GM18909 (cell line): Measurements from ENCODE around the gene CBX3.
"Not testable (repeated sequence)": the region's sequence is repeated elsewhere in the genome, so short reads cannot be mapped to it uniquely, and the experiment has no call there.

Experiments used
- ATAC-seq: cut with Tn5 transposase; IDR thresholded peaks from one replicate; pipeline ENCODE4 v1.9.1; 2021; ENCODE audit warnings: mild to moderate bottlenecking; ENCODE audit not compliant: unreplicated experiment, poor library complexity

The CBX3 gene

DNA sequence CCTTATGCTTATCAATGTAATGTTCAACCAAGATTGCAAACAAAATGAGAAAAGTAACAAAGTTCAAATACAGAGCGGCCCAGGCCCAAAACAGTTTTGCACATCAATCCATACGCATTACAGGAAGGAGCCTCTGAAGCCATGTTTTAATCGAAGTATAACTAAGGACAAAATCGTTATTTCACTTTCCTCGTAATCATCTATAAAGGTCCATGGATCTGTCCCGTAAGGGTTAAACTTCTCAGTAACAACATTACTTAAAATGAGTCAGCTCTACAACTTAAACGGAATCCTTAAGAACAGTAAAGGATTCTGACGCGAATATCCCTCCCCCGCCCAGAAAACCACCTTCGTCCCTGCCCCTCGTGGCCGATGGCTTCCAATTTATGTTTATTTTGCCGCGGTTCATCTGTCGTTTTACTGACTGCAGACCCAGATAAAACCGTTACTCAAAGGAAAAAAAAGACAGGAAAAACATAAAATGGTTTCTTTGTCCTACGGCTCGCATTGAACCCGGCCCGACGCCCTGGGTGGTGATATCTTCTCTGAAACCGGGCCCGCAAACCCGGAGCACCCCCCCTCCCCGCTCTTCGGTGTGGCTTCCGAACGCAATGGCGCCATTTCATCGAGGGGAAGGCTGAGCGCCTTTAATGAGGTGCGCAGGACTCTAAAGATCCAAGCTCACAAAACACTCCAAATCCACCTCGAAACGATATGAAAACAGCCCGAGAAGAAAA lies 2.1 kb upstream of the CBX3 start:
- ATAC-seq = no peak

DNA sequence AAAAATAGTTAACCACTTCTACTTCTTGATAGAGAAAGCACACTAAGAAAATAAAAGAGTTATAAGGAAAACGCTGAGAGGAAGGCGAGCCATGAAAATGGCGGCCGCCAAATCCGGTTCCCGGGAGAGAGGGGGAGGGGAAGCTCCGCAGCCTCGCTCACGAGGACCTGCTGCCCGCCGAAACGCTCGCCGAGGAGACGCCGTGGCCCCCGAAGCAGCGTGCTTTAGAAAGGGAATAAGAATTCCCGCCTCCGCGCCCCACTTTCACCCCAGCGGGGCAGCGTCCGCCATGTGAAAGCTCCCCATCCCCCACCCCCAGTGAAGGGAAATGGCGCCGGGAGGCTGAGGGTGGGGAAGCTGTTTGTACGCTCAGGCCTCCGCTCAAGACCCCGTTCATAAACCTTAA lies 1.5 kb upstream of the CBX3 start:
- ATAC-seq = peak; percentile 14

DNA sequence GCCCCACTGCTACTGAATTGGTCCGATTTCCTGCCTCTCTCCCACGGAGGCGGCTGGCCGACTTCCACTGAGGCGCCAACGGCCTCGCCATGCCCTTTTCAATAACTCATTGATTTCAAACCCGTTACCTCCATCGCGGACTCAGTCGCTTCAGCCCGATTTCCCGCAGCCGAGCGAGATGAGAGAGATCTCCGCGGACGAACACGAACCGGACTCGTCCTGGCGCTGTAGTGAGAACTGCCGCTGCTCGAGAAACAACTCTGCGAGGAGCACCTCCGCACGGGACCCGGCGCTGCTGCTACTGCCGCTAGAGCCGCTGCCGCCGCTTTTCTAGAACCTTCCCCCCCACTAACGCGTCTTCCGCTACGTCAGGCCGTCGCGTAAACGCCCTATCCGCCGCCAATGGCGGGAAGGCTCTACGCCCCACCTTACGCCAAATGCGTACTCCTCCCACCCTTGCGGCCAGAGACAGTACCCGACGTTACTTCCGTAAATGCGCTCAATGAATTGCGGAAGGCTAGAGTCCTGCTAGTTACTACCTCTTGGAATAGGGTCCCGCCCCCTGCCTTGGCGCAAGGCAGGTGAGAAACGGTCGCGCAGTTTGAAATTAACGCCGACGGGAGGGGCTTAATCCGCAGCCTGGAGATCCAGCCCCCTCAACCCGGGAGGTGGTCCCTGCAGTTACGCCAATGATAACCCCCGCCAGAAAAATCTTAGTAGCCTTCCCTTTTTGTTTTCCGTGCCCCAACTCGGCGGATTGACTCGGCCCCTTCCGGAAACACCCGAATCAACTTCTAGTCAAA lies 900 bp upstream of the CBX3 start, which contains the start of gene HNRNPA2B1:
TSS of gene HNRNPA2B1 (minus strand) at position 303 of the 803 bp plus-strand sequence. CDS start at position 134, 169 bp downstream.
- ATAC-seq = peak; percentile 68

DNA sequence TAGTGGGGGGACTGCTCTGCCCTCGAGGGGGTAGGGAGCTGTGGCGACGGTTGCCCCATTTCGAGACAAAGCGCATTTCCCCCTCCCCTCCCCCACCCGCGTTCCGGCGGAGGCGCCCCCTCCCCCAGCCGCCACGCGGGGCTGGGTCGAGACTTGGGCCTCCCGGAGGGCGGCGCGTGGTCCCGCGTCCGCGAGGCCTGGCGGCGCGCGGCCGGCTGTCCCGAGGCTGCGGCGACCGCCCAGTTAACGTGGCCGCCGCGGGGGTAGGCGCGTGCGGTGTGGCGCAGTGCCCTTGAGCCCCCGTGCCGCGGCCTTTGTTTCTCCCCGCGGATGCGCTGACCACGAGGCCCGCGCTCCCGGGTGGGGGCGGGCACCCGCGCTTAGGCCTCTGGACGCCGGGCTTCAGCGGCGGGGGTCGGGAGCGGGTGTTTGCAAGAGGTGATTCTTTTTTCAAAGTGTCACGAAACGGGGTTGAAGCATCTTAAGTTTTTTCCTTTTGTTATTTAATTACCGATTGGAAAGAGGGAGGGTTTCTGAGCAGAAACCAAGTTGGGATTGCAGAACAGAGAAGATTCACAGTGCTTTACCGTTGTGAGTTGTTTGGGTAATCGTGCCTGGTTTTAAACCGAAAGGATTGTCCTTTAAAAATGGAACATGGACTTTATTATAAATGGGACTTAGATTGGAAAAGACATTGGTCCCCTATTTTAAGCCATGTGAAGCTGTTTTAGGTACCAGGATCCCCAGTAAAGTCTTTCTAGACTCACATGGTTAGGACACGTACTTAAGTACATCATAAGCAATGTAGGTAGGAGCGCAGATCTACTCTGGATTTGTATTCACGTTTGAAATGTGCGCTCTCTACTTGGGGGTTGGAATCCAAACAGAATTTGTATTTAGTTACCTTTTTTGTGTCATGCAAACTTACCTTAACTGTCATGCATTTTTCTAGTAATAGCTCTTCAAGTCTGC lies 760 bp downstream of the CBX3 start:
- peak; percentile 3 for ATAC-seq

DNA sequence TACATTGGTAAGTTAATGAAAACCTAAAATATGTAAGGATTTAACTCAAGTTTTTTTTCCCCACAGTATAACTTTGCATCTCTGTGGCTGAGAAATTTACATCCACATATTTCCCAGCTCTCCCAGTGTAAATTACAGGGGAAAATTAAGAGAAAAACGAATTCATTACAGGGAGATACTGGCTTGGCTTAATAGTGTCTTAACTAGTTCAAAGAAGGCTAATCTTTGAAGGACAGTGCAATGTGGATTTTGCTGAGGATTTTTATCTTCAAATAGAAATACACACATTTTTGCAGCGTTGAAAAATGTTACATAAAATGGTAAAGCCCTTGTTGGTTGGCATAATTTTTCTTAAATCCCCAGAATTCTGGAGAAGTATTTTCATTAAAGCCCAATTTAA lies 1.5 kb downstream of the CBX3 start:
- ATAC-seq = no peak

DNA sequence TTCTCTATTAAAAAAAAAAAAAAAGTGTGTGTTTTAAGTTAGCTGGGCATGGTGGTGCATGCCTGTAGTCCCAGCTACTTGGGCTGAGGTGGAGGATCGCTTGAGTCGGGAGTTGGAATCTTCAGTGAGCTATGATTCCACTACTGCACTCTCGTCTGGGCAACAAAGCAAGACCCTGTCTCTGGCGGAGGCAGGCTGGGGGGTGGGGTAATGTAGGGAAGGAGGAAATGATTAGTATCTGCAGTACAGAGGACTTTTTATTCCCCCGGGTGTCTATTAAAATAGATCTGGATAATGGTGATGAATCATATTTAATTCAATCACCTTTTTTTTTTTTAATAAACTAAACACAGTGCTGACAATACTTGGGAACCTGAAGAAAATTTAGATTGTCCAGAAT lies 6.5 kb downstream of the CBX3 start:
- ATAC-seq = no peak

DNA sequence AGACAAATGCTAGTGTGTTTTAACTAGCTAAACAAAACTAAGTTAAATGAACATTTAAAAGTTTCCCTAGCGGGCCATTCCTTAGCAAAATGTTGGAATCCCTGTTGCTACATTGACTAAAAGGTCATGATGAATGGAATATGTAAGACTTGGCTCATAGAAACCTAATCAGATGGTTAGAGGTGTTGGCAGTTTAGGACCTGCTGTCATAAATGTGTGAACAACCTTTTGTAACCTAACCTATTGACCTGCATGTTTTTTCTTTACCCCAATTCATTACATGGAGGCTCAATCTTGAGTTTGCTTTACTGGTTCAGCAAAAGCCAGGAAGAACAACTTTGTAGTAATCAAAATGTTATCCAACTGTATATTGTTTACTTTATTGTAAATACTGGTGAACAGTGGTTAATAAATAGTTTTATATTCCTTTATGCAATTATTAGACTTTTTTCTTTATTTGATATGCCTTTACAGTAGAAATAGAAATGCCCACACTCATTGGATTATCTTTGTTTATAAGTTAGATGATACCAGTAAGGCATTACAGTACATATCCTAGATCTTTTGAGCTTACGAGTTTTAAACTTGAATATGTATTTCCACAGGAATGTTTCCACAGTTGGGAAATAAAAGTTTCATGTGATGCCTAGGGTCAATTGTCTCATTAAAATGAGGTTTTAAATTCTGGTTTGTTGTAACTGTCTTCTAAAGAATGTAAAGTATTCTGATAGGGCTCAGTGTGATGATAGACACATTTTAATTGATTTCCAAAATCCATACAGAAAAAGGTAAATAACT lies 11.6 kb downstream of the CBX3 start:
- no peak for ATAC-seq

DNA sequence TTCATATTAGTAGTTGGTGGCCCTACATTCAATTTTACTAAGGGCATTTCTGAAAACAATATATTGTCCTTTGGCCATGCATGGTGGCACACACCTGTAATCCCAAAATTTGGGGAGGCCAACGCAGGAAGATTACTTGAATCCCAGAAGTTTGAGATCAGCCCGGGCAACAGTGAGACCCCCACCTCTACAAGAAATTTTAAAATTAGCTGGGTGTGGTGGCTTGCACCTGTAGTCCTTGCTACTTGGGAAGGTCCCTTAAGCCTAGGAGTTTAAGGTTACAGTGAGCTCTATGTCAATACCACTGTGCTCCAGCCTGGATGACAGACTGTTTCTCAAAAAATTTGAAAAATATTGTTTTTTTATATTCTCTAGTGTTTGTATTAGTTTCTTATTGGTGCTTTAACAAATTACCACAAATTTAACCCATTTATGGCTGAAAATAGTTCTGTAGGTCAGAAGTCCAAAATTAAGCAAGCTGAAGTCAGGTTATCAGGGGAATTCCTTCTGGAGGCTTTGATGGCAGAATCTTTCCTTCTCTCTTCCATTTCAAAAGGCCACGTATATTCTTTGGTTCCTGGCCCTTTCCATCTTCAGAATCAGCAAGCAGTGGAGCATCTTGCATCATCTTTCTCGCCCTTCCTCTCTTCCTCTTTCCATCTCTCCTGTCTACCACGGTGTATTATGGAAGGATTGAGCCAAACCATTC lies 12.4 kb downstream of the CBX3 start:
- ATAC-seq = no peak

DNA sequence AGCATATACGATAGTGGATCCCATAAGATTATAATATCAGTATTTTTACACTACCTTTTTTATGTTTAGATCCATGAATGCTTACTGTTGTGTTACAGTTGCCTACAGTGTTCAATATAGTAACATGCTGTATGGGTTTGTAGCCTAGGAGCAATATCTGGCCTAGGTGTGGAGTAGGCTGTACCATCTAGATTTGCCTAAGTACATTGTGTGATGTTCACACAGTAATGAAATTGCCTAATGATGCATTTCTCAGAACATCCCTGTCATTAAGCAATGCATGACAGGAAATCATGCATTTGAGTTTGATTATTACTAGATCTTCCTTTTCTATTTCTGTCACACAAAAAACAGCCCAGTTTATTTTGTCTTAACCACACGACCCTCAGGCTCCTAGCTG lies 14.5 kb downstream of the CBX3 start:
- ATAC-seq = no peak

DNA sequence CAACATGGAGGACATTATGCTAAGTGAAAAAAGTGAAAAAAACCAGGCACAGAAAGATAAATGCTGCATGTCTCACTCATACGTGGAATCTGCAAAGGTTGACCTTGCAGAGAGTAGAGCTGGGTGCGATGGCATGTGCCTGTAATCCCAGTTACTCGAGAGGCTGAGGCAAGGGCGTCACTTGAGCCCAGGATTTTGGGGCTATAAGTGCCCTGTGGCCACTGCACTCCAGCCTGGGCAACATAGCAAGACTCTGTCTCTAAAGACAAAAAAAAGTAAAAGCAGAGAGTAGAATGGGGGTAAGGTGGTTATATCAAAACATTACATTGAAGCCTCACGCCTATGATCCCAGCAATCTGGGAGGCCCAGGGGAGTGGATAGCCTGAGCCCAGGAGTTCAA lies 22.8 kb downstream of the CBX3 start:
- no peak for ATAC-seq

DNA sequence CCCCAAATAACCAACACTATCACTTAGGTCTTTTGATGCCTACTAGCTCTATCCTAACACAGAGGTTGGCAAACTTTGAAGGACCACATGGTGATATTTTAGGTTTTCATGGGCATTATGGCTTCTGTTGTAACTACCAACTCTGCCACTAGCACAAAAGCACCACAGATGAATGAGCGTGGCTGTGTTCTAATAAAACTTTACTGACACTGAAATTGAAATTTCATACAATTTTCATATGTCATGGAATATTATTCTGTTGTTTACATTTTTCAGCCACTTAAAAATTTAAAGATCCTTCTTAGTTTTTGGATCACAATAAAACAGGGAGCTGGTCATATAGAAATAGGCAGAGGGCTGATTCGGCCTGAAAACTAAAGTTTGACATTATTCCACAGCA lies 26.4 kb downstream of the CBX3 start:
- ATAC-seq = no peak

DNA sequence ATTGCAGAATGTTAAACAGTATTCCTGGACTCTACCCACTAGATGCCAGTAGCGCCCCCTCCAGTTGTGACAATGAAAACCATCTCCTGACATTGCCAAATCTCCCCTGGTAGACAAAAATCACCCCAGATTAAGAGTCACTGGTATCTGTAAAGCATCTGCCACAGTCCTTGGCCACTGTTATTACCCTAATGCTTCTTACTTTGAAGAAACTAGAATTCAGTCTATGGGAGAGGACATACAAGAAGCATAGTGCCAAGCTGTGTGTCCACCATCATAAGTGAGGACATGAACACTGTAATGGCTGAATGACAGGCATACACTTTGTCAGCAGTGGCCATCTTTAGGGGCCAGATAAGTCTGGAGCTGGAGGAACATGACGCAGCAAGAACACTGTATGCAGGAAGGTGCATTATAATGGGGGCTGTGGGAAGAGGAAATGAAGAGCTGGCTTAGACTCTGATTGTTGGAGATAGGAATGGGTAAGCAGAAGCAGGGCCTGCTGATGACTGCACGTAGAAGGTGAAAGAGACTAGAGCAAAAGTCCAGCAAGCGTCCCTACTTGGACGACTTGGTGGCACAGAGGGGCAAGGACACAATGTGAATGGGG lies 32.5 kb downstream of the CBX3 start:
- ATAC-seq = no peak

DNA sequence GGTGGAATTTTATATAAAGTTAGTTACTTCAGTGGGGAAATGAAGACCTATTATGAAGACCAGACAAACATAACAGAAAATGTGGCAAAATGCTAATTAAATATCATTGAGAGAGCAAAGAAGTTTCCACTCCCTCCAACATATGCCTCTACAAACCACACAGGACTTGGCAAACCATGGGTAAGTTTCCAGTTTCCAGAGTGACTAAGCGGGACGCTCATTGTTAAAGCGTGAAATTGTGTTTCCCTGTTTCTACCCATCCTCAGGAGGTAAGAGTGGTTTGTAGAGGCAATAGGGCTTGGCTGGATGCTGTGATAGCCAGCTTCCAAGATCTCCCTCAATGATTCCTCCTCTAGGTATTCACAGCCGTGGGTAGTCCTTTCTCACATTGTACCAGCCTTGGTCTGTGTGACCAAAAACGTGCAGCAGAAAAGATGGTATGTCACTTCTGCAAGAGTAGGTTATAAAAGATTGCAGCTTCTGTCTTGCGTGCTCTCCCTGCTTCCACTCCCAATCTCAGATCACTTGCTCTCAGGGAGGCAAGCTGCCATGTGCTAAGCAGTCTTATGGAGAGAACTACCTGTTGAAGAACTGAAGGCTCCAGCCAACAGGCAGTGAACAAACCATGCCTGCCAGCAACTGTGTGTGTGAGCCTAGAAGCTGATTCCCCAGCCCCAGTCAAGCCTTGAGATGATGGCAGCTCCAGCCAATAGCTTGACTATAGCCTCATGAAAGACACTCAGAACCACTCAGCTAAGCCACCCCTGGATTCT lies 35.7 kb downstream of the CBX3 start:
- no peak for ATAC-seq

DNA sequence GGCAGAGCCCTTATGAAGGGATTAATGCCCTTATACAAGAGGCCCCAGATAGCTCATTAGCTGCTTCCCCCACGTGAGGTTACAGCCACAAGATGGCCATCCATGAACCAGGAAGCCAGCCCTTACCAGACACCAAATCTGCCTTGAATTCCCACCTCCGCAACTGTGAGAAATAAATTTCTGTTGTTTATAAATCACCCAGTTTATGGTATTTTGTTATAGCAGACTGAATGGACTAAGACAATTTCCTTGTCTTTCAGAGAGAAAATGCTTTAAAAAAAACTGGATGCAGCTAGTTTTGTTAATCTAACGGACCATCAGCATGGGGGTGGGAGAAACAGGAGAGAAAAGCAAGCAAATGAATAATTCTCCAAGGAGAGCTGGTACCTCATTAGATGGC lies 36.5 kb downstream of the CBX3 start:
- ATAC-seq = no peak

DNA sequence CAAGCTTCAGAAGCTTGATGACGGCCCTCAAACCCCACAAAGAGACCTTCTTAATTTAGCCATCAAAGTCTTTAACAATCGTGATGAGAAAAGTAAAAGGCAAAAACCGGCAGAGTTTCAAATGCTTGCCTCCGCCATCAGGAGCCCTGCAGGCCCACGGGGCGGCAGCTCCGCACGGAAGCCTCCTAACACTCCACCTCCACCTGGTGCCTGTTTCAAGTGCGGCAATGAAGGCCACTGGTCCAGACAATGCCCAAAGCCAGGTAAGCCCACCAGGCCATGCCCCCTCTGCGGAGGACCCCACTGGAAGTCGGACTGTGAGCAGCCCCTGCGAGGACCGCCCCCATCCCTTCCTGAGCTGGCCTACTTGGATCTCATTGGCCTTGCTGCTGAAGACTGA lies 43.6 kb downstream of the CBX3 start:
- ATAC-seq = no peak

DNA sequence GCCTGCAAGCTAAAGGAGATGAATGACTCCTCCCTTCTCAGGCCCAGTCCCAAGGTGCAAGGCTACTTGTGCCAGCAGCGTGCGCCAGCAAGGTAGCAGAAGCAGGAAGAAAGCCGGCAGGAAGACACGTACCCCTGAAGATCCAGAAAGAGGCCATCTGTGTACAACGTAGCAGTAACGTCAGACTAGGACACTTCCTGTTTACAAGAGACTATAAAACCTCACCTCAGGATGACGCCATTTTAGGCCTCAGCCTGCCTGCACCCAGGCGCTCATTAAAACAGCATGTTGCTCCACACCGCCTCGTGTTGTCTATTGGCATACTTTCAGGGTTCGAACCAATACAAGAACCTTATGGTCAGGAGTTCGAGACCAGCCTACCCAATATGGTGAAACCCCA lies 48.7 kb downstream of the CBX3 start:
- no peak for ATAC-seq

DNA sequence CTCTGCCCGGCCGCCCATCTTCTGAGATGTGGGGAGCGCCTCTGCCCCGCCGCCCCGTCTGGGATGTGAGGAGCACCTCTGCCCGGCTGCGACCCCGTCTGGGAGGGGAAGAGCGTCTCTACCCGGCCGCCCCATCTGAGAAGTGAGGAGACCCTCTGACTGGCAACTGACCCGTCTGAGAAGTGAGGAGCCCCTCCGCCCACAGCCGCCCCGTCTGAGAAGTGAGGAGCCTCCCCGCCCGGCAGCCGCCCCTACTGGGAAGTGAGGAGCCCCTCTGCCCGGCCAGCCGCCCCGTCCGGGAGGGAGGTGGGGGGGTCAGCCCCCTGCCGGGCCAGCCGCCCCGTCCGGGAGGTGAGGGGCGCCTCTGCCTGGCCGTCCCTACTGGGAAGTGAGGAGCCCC lies 60.3 kb downstream of the CBX3 start:
- not testable (repeated sequence) for ATAC-seq
